ENCODE results near the gene ARHGAP19.
"Not testable (repeated sequence)": the region's sequence is repeated elsewhere in the genome, so short reads cannot be mapped to it uniquely, and the experiment has no call there.

ARHGAP19 gene

DNA sequence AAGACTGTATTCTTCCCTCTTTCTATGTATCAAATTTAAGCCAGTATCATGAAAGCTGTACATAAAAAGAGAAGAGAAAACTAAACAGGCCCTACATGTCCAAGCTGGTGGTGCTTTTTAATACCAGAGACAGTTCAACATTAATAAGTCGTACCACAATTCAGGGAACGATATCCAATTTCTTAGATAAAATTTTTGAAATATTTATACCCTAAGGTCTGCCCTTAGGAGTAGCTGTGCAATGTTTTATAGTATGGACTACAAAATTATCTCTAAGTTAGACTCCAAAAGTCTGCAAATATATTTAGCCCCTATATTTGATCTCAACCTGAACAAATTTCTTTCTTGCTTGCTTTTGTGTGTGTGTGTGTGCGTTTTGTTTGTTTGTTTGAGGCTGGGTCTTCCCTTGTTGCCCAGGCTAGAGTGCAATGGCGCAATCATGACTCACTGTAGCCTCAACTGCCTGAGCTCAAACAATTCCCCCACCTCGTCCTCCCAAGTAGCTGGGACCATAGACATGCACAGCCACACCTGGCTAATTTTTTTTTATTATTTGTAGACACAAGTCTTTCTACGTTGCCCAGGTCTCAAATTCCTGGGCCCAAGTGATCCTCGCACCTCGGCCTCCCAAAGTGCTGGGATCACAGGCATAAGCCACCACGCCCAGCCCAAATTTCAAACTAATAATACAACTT, 13.2 kb downstream of the ARHGAP19 start:
- DNase-seq (ENCODE audit: low read depth) = no peak

DNA sequence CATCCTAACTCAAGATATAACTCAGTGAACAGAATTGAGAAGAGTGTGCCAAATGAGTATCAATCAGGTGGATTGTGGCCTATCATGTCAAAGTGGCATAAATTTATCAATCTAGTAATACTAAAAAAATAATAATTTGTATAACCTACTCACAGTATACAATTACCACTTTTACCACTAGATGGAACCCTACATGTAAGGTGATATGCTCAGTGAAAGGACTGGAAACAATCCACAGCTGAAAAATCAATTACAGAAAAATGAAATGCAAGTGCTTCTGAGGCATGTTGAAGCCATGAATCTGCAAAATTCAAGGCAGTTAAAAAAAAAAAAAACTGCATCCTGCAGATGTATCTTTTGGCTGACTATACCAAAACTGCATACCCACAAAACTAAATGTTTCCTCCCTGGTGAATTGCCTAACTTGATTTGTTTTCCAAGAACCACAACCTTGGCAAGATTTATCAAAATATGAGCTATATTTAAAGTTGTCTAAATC, 13.9 kb downstream of the ARHGAP19 start:
- DNase-seq (ENCODE audit: low read depth) = no peak

DNA sequence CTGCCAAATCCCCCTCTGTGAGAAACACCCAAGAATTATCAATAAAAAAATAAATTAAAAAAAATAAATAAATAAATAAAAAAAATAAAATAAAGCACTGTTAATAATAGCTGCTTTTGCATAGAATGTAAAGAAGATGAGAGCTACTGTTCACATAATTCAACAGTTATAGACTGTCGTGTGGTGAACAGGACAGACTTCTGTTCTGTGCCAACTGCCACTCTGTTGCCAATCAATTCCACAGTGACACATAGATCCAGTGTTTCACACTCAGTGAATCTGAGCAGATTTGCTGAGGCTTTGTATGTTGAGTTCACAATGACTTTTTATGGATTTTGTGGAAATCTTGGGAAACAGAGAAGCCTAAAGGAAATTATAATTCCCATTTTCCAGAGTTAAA, 14.9 kb downstream of the ARHGAP19 start:
- no peak for DNase-seq (ENCODE audit: low read depth)

DNA sequence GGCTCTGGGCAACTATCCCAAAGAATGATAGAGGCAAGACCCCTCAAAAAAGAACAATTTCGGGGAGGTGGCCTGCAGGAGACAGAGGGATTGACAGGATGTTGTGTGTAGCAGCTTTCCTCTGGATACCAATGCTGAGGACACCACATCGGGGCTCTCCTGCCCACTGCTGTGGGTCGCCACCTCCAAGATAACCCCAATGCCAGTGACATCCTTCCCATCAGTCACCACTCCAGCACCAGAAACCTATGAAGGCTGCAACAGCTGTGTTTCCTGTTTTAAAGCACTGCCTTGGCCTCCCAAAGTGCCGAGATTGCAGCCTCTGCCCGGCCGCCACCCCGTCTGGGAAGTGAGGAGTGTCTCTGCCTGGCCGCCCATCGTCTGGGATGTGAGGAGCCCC, 17.6 kb downstream of the ARHGAP19 start:
- no peak for DNase-seq (ENCODE audit: low read depth)

- no peak for DNase-seq (ENCODE audit: low read depth)
Observed at GRCh38 chr10:97273700-97274099, 18.7 kb downstream of the ARHGAP19 start.

- DNase-seq (ENCODE audit: low read depth) = no peak
Observed at GRCh38 chr10:97270523-97271154, 21.8 kb downstream of the ARHGAP19 start.

DNA sequence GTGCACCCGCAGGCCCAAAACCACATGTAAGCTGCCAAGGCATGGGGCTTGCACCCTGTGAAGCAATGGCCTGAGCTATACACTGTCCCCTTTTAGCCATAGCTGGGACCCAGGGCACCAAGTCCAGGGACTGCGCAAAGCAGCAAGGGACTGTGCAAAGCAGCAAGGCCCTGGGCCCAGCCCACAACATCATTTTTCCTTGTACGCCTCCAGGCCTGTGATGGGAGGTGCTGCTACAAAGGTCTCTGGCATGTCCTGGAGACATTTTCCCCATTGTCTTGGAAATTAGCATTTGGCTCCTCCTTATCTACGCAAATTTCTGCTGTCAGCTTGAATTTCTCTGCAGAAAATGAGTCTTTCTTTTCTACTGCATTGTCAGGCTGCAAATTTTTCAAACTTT, 24.8 kb downstream of the ARHGAP19 start:
- DNase-seq (ENCODE audit: low read depth) = no peak

DNA sequence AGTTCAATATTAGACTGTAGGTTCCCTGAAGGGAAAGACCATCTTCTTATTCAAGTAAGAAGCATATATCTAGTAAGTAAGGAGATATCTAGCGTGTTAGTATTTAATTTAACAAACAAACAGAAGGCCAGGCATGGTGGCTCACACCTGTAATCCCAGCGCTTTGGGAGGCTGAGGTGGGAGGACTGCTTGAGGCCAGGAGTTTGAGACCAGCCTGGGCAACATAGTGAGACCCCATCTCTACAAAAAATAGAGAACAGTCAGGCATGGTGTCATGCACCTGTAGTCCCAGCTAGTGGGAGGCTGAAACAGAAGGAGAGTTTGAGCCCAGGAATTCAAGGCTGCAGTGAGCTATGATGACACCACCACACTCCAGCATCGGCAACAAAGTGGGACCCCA, 27.3 kb downstream of the ARHGAP19 start:
- not testable (repeated sequence) for DNase-seq (ENCODE audit: low read depth)

GRCh38 chr10:97263971-97264370, 28.5 kb downstream of the ARHGAP19 start:
- DNase-seq (ENCODE audit: low read depth) = no peak

- DNase-seq (ENCODE audit: low read depth) = no peak
Observed at GRCh38 chr10:97261656-97262055, 30.8 kb downstream of the ARHGAP19 start.

DNA sequence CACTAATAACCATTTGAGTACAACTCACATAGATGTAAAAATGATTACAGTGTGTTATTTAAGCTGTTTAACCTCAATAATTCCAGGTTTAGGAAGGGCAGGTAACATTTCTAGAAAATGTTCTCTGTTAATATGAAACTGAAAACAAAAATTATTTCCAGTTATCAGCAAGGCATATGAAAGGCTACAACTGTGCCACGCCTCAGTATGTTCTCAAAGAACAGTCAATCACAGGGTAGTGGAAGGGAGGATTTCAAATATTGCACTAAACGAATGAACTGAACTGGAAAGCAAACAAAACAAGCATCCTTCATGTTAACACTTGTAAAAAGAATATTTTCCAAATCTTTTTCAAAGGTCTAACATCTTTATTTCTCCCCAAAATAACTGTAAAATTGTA, 31.3 kb downstream of the ARHGAP19 start:
- no peak for DNase-seq (ENCODE audit: low read depth)

DNA sequence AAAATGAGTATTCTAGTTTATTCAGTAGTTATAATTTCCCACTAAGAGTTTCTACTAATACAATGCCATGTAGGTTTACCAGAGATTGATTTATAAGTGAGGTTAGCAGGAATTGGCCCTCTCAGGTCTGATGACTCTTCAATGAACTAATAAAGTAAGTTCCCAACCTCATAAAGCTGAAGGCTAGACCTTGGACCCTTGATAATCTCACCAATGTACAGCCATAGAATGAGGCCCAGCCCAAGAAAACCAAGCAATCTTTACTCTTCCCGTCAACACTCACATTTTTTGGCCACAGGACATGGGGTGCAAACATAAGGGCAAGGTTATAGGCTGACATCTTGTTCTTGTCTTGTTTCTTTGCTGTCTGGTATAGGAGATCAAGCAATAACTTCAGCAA, 33.3 kb downstream of the ARHGAP19 start:
- DNase-seq (ENCODE audit: low read depth) = no peak

DNA sequence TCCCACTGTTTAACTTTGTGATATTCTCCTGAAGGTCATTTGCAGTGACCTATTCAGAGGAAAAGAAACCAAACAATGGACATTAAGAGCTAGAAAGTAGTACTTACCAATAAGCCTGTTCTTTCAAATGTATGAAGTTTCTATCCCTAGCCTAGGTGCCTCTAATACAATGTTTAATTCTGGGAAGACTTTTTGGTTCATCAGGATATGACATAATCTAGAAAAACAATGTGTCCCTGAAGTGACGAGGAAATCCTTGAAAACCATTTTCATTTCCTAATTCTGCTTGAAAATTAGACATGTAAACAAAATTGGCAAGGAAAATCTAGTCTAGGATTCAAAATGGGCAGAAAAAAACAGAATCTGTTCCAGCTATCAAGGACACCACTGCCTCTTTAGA, 36.1 kb downstream of the ARHGAP19 start:
- no peak for DNase-seq (ENCODE audit: low read depth)

DNA sequence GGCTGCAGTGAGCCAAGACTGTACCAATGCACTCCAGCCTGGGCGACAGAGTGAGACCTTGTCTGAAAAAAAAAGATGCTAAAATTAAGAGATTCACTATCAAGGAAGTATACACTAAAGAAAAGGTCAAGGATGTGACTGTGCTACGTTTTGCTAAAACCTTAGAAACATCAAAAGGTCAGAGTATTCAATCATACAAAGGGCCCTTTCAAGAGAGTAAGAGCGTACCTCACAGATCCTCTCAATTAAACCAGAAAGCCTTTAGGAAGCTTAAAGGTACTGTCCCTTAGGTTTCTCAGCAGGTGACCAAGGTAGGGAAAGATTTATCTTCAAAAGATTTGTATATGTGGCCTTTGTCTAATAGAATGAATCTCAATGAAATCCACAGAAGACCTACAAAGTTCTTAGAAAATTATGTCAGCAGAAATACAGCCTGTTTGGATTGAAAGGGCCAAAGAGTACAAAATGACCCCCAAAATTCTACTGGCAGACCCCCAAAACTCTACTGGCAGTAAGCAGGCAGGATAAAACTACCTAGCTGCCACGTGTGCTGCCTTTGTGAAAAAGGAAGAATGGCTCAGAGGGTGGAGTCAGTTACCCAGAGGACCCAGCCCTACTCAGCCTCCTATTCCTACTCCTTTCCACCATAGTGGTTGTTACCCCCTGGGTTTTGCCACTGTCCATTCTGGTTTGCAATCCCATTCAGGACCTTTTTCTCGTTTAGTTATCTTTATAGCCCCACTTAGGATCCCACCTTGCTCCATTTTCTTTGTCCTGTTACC, 36.7 kb downstream of the ARHGAP19 start:
- DNase-seq (ENCODE audit: low read depth) = no peak

GRCh38 chr10:97254694-97255093, 37.7 kb downstream of the ARHGAP19 start:
- DNase-seq (ENCODE audit: low read depth) = no peak

GRCh38 chr10:97250952-97251351, 41.5 kb downstream of the ARHGAP19 start:
- no peak for DNase-seq (ENCODE audit: low read depth)

DNA sequence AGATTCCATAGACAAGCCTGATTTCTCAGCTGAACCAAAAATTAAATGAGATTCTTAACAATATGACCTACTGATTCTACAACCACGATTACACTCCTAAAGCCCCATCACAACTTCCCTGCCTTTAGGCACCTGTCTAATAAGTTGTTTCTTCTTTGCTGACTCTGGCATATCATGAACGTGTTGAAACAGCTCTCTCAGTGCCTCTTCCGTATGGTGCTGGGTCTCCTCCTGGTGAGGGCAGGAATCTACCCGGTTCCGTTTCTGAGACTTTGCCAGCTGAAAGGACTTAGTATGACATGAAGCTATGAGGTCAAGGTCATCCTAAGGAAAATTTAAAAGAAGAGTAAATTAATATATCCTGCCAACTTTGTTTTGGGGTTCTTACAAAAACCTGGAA, 48.6 kb downstream of the ARHGAP19 start:
- DNase-seq (ENCODE audit: low read depth) = no peak

- no peak for DNase-seq (ENCODE audit: low read depth)
Observed at GRCh38 chr10:97238855-97239254, 53.6 kb downstream of the ARHGAP19 start.

- no peak for DNase-seq (ENCODE audit: low read depth)
Observed at GRCh38 chr10:97235353-97235752, 57.1 kb downstream of the ARHGAP19 start.

DNA sequence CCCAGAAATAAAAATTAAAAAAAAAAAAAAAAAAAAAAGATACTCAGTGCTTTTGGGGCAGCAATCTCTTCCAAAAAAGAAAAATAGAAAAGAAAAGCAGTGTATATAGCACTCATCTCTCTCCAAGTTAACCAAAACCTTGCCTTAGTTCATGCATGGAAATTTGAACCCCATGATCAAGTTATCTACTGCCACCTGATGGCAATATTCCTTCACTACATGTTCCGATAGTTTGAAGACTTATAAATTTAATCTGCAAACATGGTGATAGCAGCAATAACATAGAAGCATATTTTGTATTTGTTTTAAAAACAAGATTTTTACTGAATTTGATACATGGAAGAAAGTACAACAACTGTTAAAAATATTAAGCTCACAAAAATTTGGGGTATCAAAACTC, 58.0 kb downstream of the ARHGAP19 start:
- DNase-seq (ENCODE audit: low read depth) = no peak

DNA sequence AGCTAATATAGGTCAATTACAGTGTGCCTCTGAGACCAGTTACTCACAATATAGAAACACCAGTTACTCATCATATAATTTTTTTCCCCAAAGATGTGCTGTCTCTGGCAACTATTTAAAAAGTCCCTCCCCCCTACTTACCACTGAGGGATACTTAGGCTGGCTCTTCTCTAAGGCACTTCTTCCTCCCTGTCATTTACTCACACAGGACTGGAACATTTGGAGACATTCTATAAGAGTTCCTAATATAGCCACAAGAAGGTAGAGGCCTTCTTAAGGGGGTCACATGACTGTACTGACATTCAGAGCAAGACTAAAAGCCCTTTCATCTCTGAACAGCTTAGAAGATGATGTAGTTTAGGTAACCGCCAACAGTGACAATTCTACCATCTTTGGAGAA, 62.3 kb downstream of the ARHGAP19 start:
- DNase-seq (ENCODE audit: low read depth) = no peak

GRCh38 chr10:97229322-97230015, 63.0 kb downstream of the ARHGAP19 start:
- DNase-seq (ENCODE audit: low read depth) = no peak

DNA sequence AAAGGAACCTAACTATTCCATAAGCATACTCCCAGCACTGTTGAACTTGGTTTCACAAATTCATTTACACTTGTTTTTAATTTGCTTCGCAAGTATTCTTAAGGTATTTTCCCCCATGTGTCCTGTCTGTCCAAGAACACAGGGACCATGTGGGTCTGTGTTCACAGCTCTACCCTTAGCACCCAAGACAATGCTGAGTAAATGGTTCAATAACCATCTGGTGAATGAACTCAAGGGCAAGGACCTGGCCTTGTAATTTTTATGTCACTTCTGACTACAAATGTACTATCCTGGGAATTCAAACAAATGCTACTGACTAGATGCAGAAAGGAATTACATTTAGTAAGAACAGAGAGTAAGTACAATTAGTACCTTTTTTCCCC, 63.7 kb downstream of the ARHGAP19 start:
- no peak for DNase-seq (ENCODE audit: low read depth)
